GM18870 (cell line): ENCODE data around the gene MXD4.
"Not testable (repeated sequence)": the region's sequence is repeated elsewhere in the genome, so short reads cannot be mapped to it uniquely, and the experiment has no call there.

Source experiments
- ATAC-seq: cut with Tn5 transposase; IDR thresholded peaks from one replicate; pipeline ENCODE4 v1.9.1; 2021; ENCODE audit warnings: moderate library complexity; ENCODE audit not compliant: unreplicated experiment

Gene MXD4

DNA sequence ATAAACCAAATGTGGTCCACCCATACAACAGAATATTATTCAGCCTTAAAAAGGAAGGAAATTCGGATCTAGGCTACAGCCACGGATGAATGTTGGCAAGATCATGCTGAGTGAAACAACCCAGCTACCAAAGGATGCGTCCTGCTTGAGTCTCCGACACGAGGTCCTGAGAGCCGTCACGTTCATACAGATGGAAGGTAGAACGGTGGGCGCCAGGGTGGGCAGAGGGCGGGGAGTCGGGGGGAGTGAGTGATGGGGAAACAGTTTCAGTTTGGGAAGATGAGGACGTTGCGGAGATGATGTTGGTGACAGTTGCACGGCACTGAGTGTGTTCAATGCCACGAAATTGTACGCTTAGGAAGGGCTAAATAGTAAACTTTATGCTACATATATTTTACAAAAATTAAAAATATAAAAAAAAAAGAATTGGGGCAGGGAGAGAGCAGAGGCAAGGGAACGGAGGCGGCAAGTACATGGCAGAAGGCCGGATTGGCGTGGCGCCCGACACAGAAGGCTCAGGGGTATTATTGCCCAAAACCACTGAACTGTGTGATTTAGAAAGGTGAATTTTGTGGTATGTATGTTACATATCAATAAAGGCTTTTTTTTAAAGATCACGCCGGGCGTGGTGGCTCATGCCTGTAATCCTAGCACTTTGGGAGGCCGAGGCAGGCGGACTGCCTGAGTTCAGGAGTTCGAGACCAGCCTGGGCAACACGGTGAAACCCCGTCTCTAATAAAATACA is 14.8 kb upstream of the MXD4 start:
- ATAC-seq, result no peak

DNA sequence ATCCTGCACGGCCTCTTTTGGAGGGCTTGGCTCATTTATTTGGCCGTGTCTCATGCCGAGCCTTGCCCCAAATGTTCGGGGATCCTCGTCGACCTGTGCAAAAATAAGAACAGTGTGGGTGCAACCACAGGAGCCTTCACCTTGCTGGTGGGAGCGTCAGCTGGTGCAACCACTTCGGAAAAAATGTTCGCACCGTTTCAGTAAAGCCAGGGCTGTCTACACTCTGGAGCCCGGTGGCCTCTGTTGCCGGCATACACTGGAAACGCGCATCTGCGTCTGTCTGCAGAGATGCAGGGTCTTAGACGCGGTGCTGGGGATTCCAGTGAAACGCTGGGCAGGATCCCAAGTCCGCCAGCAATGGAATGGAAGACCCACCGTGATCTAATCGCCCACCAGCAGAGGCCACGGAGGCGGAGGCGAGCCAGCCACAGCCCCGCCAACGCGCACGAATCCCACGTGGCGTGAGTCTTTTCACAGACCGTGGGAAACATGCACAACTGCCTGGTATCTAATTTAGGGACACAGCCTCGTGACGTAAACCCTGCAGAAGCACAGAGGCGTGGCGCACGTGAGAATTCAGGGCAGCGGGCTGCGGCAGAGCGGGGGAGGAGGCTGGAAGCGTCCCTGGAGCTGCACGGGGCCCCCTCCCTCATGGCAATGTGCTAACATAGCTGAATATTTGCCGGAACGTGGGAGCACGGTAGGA is 13.8 kb upstream of the MXD4 start:
- ATAC-seq, result no peak

GRCh38 chr4:2275044-2275397 is 13.1 kb upstream of the MXD4 start:
- not testable (repeated sequence) for ATAC-seq

DNA sequence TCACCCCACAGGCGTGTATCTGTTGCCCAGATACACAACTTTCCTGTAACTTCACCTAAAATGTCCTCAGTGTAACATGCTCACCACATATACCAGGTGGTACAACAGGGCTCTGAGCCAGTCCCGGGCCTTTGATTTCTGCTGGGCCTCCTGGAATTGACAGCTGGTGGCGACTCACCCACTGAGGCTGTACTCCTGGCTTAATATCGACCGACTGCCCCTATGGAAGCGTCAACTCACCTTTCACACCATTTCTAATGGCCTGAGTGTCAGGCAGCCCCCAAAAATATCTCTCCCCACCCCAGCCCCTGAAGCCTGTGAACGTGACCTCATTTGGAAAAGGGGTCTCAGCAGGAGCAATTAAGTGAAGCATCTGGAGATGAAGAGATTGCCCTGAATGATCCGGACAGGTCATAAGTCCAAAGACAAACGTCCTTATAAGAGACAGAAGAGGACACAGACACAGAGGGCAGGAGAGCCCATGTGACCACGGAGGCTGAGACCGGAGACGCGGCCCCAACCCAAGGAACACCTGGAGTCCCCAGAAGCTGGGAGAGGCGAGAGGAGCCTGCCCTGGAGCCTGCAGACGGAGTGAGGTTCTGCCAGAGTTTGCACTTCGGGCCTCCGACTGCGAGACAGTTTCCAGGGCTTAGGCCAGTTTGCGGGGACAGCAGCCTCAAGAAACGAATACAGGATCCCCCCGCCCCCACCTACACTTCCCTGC is 12.6 kb upstream of the MXD4 start:
- no peak for ATAC-seq

- no peak for ATAC-seq
Measured at GRCh38 chr4:2273657-2274319, 11.9 kb upstream of the MXD4 start.

DNA sequence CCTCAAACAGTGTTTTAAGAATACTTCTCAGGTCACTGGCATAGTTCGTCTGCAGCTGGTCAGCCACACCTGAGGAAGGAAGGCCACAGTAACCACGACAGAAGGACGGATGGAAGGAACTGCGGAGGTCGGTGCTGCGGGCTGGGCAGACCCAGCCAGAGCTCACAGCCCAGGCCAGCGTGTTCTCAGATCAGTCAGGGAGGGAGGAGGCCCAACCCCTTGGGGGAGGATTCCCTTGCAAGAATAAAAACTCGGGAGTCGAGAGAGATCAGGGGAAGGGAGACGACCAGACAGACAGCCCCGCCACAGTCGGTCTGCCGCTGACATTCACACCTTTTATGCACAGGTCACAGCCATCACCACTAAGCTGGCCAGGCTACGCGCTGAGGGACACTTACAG is 11.3 kb upstream of the MXD4 start:
- no peak for ATAC-seq

DNA sequence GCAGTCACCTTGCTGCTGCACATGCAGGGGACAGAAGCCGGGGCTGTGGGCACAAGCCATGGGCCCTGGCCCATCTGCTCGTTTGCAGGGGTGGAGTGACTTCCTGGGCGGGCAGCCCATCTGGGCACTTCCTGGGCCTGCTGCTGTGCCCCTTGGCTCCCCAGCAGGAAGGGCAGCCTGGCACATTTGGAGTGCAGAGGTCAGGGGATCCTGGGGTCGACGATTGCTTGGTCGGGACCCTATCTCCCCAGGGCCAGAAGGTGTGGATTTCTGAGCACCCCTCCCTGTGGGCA is 10.9 kb upstream of the MXD4 start:
- ATAC-seq, result no peak

DNA sequence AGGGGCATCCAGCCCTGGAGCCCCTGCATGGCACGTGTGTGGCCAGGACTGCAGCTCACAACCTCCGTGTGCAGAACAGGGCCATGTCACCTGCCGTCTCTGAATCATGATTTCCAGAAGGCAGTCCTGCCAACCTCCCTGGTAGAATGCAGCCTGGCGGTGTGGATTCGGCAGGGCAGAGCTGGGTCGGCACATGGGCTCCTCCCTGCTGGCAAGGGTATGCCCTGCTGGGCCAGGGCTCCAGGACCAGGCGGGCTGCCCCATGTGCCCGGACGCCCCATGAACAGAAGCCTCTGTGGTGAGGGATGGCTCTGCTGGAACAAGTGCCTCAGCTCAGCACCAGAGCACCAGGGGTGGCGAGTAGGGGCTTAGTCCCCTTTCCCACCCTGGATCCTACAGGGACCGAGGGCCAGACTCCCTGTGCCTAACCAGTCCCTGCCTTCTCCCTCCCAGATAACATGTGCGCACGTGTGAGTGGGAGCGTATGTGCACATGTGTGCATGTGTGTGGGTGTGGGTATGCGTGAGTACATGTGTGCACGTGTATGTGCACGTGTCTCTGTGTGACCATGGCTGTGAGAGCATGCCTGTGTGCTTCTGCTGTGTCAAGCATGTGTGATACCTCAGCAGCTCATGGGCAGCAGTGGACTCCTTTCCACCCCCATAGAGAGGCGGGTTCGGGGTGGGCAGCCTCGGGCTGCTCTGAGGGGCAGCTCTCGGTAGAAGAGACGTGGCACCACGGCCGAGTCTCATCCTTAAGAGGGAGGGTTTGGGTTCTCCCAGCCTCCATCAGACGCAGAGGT is 10.3 kb upstream of the MXD4 start:
- ATAC-seq, result no peak

GRCh38 chr4:2271279-2272025 is 9.5 kb upstream of the MXD4 start:
- ATAC-seq, result no peak

GRCh38 chr4:2270341-2271165 is 8.6 kb upstream of the MXD4 start:
- no peak for ATAC-seq

DNA sequence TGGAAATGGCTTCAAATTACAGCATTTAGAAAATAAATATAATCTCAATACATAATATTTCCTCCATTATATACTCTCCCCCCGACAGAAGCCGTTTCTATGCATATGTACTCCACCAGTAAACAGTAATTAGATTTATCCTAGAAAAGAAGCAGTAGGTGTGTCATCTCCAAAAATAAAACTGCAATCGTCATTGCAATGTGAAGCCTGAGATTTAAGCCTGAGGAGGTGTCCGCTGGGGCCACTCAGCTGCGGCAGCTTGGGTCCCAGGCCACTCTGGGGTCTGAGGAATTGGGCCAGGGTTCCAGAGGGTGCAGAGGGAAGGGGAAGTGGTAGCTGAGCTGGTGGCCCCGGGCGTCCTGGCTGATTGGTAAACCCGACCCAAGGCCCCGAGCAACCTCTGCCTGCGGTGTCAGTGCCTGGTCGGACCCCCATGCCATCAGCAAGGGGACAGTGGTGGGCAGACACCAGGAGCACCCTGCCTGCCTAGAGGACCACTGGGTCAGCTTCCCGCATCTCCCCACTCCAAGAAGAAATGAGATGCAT is 7.8 kb upstream of the MXD4 start:
- no peak for ATAC-seq

DNA sequence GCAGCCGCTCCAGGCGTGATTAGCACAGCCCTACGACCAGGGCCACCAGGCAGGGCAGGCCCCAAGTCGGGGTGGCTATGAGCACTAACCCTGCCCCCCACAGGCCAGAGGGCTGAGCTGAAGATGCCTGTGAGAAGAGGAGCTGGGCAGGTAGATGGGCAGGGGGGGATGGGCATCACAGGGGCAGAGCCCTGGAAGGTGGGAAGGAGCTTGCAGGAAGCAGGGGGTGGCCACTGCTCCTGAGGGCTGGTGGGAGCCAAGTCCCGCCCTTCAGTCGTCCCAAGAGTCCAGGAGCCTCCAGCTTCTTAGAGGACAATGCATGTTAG is 7.3 kb upstream of the MXD4 start:
- ATAC-seq, result no peak

DNA sequence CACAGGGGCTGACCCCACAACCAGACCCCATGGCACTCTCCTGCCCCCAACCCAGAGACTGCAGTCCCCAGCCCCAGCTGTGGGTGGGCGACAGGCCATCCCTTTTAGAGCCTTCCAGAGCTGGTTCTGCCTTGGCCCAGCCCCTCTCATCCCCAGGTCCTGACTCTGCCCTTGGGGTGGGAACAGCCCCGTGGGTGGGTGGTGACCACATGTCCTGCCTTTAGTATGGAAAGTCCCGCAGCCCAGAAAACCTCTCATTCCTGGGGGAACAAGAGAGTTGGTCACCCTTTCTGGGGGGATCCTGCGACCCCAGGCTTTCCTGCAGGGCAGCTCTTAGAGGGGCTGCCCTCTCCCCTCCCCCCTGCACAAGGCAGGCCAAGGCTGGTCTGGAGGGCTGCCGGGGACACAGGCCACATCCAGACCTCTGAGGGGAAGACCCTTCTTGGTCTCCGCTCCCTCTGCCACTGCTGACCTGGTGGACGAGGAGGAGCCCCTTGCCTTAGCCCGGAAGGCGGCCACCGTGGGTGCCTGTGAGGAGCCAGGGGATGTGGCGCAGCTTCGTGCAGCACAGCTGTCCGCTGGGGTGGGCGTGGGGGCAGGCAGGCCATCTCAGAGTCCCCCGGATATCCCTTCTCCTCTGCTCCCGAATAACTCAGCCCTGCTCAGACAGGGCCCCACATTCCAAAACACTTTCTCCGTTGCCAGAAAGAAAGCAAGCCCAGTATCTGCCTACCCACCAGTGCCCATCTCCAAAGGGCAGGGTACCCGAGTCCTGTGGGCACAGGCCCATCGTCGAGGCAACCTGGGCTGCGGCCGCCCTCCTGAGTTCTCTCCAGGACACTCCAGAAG is 6.7 kb upstream of the MXD4 start:
- no peak for ATAC-seq

GRCh38 chr4:2267841-2268240 is 5.9 kb upstream of the MXD4 start:
- ATAC-seq, result no peak

DNA sequence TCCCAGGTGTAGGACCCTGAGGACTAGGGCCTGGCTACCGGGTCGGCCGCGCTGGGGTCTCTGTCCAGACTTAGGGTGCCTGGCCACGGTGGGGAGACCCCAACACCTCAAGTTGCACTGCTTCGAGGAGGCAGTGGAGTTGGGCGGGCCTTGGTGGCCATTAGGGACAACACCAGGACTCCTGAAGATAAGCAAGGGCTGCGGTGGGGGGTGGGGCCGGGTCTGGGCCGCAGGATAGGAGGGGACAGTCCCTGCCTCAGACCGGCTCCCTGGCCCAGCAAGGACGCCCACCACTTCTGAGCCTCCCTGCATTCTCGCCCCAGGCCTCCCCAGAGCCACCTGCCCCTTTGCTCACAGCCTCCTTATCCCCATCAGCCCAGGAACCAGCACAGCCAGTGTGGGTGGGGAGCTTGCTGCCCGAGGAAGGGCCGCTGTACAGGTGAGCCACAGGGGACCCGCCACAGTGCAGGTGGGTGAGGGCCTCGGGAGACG is 5.5 kb upstream of the MXD4 start:
- no peak for ATAC-seq

DNA sequence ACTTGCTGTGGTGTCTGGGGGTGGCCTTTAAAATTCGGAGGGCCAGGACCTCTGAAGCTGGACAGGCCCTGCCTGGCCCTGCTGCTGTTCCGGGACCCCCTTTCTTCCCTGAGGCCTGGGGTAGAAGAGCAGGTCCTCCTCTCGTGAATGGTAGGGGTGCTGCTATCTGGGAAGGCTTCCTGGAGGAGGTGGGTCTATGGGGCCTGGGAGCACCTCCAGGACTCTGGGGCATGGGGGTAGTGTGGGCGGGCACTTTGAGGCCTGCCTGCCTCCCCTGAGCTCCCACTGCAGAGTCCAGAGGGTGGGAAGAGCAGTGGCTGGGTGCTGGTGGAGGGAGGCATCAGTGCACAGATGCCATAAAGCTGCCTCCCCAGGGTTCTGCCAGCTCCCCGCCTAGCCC is 4.9 kb upstream of the MXD4 start:
- no peak for ATAC-seq

- ATAC-seq, result no peak
Measured at GRCh38 chr4:2266181-2266580, 4.3 kb upstream of the MXD4 start.
